GM19463 (cell line): Measurements from ENCODE around the gene GSTO1.
"Not testable (repeated sequence)": the region's sequence is repeated elsewhere in the genome, so short reads cannot be mapped to it uniquely, and the experiment has no call there.

Experiments used
- ATAC-seq: cut with Tn5 transposase; IDR thresholded peaks from one replicate; pipeline ENCODE4 v1.9.1; 2021; ENCODE audit warnings: mild to moderate bottlenecking, moderate library complexity; ENCODE audit not compliant: unreplicated experiment

GSTO1 gene

GRCh38 chr10:104248931-104249330, 5.8 kb upstream of the GSTO1 start:
- ATAC-seq, result not testable (repeated sequence)

- ATAC-seq, result no peak
These were observed 4.3 kb upstream of the GSTO1 start for GRCh38 chr10:104250371-104250770.

GRCh38 chr10:104251443-104251842, 3.2 kb upstream of the GSTO1 start:
- no peak for ATAC-seq

- ATAC-seq, result no peak
These were observed 2.3 kb upstream of the GSTO1 start for GRCh38 chr10:104252368-104252767.

- no peak for ATAC-seq
These were observed 1.6 kb upstream of the GSTO1 start for GRCh38 chr10:104253106-104253505.

GRCh38 chr10:104253606-104254410, 884 bp upstream of the GSTO1 start:
- no peak for ATAC-seq

- ATAC-seq, result no peak
These were observed 754 bp downstream of the GSTO1 start for GRCh38 chr10:104255311-104255981.

GRCh38 chr10:104256335-104256961, 1.8 kb downstream of the GSTO1 start:
- no peak for ATAC-seq

GRCh38 chr10:104257235-104257634, 2.5 kb downstream of the GSTO1 start:
- ATAC-seq, result no peak

GRCh38 chr10:104258209-104258608, 3.5 kb downstream of the GSTO1 start:
- ATAC-seq, result no peak

- no peak for ATAC-seq
These were observed 4.8 kb downstream of the GSTO1 start for GRCh38 chr10:104259456-104259855.

GRCh38 chr10:104259999-104260774, 5.5 kb downstream of the GSTO1 start:
- no peak for ATAC-seq

GRCh38 chr10:104260775-104261115, 6.1 kb downstream of the GSTO1 start:
- no peak for ATAC-seq

GRCh38 chr10:104262055-104262454, 7.4 kb downstream of the GSTO1 start:
- ATAC-seq, result no peak

- no peak for ATAC-seq
These were observed 10.1 kb downstream of the GSTO1 start for GRCh38 chr10:104264783-104265182.

GRCh38 chr10:104267721-104268404, 13.2 kb downstream of the GSTO1 start:
- no peak for ATAC-seq

GRCh38 chr10:104268405-104268712, 13.7 kb downstream of the GSTO1 start:
- no peak for ATAC-seq

- peak; percentile 98 for ATAC-seq
These were observed 14.3 kb downstream of the GSTO1 start, which contains the start of gene GSTO2 for GRCh38 chr10:104268713-104269645. Gene GSTO2, plus strand, starts transcription at chr10:104269184. Its CDS starts 5,732 bp downstream, at chr10:104274916.

- no peak for ATAC-seq
These were observed 18.6 kb downstream of the GSTO1 start for GRCh38 chr10:104273286-104273685.
